Activated T-cell treated with anti-CD3 and anti-CD28 coated beads, Interleukin-2, amount 50 U/mL, for 48 hours (primary cell): ENCODE data around the gene ZBTB18.

Source experiments
- DNase-seq, 2 experiments: peaks; one replicate each; pipeline ENCODE4 v3.0.0-alpha.2; 2020

The ZBTB18 gene

GRCh38 chr1:244092293-244092963 lies 41.3 kb downstream of the ZBTB18 start:
- DNase-seq = no peak

GRCh38 chr1:244092964-244093638 lies 42.0 kb downstream of the ZBTB18 start:
- DNase-seq = no peak

- DNase-seq = no peak
Measured at GRCh38 chr1:244094880-244095528, 43.9 kb downstream of the ZBTB18 start.

- DNase-seq = no peak
Measured at GRCh38 chr1:244095529-244095911, 44.4 kb downstream of the ZBTB18 start.

- no peak for DNase-seq
Measured at GRCh38 chr1:244096066-244096610, 45.1 kb downstream of the ZBTB18 start.

GRCh38 chr1:244096691-244097090 lies 45.6 kb downstream of the ZBTB18 start:
- DNase-seq = no peak

GRCh38 chr1:244097523-244098405 lies 46.7 kb downstream of the ZBTB18 start:
- DNase-seq = no peak

GRCh38 chr1:244099258-244099930 lies 48.3 kb downstream of the ZBTB18 start:
- DNase-seq = no peak

- no peak for DNase-seq
Measured at GRCh38 chr1:244100276-244100675, 49.2 kb downstream of the ZBTB18 start.

- DNase-seq = peak in 1 of 2 experiments; percentile 20
Measured at GRCh38 chr1:244100704-244101453, 49.8 kb downstream of the ZBTB18 start.

GRCh38 chr1:244102046-244102445 lies 51.0 kb downstream of the ZBTB18 start:
- DNase-seq = no peak

GRCh38 chr1:244102468-244102867 lies 51.4 kb downstream of the ZBTB18 start:
- no peak for DNase-seq

- DNase-seq = no peak
Measured at GRCh38 chr1:244104309-244105060, 53.4 kb downstream of the ZBTB18 start.

- no peak for DNase-seq
Measured at GRCh38 chr1:244106176-244106575, 55.1 kb downstream of the ZBTB18 start.
